Adipocyte (in vitro differentiated cells): ENCODE data around the gene IL2RA.
"Not testable (repeated sequence)": the region's sequence is repeated elsewhere in the genome, so short reads cannot be mapped to it uniquely, and the experiment has no call there.

ENCODE experiments used
- DNase-seq: peaks from one replicate; pipeline ENCODE4 v3.0.0-alpha.2; 2015; ENCODE audit warnings: low read depth
- H3K27me3 ChIP-seq: replicated peaks from 2 replicates; pipeline ENCODE4 v1.7.0; 2013; ENCODE audit warnings: mild to moderate bottlenecking, low read length, moderate library complexity; ENCODE audit not compliant: control insufficient read depth, insufficient read depth
- H3K36me3 ChIP-seq: 2 replicates; pipeline ENCODE4 v1.7.0; 2013; ENCODE audit warnings: low read length, mild to moderate bottlenecking, moderate library complexity; ENCODE audit not compliant: control insufficient read depth, insufficient read depth, severe bottlenecking
- H3K4me1 ChIP-seq: 2 replicates; pipeline ENCODE4 v1.7.0; 2013; ENCODE audit warnings: mild to moderate bottlenecking, low read length, moderate library complexity; ENCODE audit not compliant: control insufficient read depth, insufficient read depth
- H3K4me3 ChIP-seq: 2 replicates; pipeline ENCODE4 v1.7.0; 2013; ENCODE audit warnings: mild to moderate bottlenecking, low read length, moderate library complexity
- H3K9ac ChIP-seq: 2 replicates; pipeline ENCODE4 v1.7.0; 2013; ENCODE audit warnings: mild to moderate bottlenecking, low read length, moderate library complexity
- H3K9me3 ChIP-seq: 2 replicates; pipeline ENCODE4 v1.7.0; 2013; ENCODE audit warnings: mild to moderate bottlenecking, low read length, moderate library complexity; ENCODE audit not compliant: control insufficient read depth

IL2RA gene

DNA sequence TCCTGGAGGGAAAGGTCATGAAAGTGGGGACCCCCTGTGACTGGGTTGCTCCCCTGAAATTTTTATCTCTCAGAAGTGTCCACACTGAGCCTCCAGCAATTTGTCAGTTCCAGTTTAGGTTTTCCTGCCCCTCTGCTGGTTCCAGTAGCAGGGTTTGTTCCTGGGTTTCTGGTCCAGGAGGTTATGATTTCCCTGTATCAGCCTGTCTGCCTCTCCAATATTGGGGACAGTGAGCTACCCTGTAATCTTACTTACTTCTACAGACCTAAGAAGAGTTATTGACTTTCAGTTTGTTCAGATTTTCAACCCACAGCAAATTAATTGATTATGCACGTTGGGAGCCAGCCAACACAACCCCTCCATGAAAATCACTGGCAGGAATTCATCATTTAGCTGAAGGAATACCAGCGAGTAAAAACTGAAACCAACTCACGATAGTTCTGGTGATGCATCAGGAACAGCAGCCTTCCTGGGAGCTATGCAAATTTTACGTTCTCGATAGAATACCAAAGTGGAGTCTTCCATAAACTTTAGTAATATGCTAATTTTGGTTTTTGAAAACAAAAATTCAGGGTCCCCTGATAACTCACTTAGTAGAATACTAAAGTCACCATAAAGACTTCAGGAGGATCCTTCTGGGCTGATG lies 53.5 kb downstream of the IL2RA start:
- H3K9me3 ChIP-seq = peaks cover 11% of the 10 kb centered on the region
- H3K4me3 ChIP-seq = peak overlapping the region; percentile 84
- no peak for DNase-seq
- peaks cover 7% of the 10 kb centered on the region for H3K27me3 ChIP-seq
- H3K4me1 ChIP-seq = peaks cover 19% of the 10 kb centered on the region
- H3K36me3 ChIP-seq = no peaks in the 10 kb centered on the region
- H3K9ac ChIP-seq = peak overlapping the region; percentile 80

DNA sequence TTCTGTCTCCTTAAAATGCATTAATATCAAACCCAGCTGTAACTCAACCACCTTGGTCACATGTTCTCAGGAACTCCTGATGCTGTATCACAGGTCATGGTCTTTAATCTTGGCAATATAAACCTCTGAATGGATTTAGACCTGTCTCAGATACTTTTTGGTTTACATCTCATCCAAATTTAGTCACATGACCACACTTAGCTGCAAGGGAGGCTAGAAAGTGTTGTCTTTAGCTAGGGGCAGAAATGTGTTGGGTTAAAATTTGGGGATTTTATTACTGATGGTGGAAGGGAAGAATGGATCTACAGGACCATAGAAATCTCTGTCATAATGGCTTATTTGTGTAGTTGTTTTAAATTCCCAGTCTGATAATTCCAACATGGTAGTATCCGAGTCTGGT lies 55.2 kb downstream of the IL2RA start:
- H3K4me3 ChIP-seq = no peak overlapping the region
- H3K27me3 ChIP-seq = peaks cover 7% of the 10 kb centered on the region
- no peak for DNase-seq
- H3K9me3 ChIP-seq = peaks cover 11% of the 10 kb centered on the region
- H3K9ac ChIP-seq = no peak overlapping the region
- peaks cover 19% of the 10 kb centered on the region for H3K4me1 ChIP-seq
- H3K36me3 ChIP-seq = no peaks in the 10 kb centered on the region

DNA sequence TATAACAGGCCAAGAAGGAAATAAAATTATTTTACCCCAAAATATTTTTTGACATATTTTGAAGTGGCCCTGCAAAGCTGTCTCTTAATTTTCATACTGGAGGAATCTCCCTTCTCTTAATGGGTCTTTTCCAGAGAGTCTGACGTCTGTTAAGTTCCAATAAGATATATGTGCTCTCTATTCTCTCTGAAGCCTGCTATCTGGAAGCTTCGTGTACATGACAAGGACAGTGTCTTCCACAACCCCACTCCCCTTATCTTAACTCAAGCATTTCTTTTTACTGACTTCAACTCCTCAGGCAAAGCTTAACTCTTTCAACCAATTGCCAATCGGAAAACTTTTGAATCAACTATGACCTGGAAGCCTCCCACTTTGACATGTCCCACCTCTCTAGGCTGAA lies 55.6 kb downstream of the IL2RA start:
- Histone ChIP-seq H3K9ac (no peak overlapping the region), H3K4me1 (peaks cover 19% of the 10 kb centered on the region), H3K36me3 (no peaks in the 10 kb centered on the region), H3K9me3 (peaks cover 11% of the 10 kb centered on the region), H3K27me3 (peaks cover 7% of the 10 kb centered on the region), H3K4me3 (no peak overlapping the region)
- DNase-seq = no peak

DNA sequence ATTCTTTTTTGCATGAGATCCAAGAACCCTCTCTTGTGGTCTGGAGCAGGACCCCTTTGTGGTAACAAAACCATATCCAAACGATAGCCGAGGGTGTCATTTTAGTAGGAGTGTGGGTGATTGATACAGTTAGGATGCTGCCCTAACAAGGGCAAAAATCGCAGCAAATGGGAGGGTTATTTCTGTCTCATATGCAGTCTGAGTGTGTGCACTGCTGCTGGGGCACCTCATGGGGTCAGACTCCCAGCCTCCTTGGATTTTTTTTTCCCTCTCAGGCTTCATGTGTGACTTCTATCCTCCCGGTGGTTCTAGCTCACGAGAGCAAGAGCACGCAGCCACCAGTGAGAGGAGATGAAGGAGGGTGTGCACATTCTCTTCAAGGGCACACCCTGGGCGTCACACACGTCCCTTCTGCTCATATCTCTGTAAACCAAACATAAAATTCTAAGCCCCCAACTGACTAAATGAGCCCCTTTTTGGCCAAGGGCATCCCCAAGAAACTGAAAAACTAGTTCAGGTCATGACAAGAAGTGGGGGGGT lies 56.2 kb downstream of the IL2RA start:
- peaks cover 19% of the 10 kb centered on the region for H3K4me1 ChIP-seq
- DNase-seq = no peak
- H3K36me3 ChIP-seq = no peaks in the 10 kb centered on the region

DNA sequence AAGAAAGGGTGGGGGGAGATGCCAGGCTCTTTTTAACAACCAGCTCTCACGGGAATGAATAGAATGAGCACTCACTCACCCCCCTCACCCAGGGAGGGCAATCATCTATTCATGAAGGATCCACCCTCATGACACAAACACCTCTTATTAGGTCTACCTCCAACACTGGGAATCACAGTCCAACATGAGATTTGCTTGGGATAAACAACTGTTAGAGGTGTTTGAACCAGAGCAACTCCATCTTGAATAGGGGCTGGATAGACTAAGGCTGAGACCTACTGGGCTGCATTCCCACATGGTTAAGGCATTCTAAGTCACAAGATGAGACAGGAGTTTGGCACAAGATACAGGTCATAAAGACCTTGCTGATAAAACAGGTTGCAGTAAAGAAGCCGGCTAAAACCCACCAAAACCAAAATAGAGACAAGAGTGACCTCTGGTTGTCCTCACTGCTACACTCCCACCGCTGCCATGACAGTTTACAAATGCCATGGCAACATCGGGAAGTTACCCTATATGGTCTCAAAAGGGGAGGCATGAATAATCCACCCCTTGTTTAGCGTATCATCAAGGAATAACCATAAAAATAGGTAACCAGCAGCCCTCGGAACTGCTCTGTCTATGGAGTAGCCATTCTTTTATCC lies 56.9 kb downstream of the IL2RA start:
- not testable (repeated sequence) for DNase-seq, H3K4me3 ChIP-seq

More for the DNA sequence above, 56.2 kb downstream of the IL2RA start:
- no peak overlapping the region for H3K4me3 ChIP-seq
- H3K27me3 ChIP-seq = peaks cover 7% of the 10 kb centered on the region
- no peak overlapping the region for H3K9ac ChIP-seq
- peaks cover 11% of the 10 kb centered on the region for H3K9me3 ChIP-seq

DNA sequence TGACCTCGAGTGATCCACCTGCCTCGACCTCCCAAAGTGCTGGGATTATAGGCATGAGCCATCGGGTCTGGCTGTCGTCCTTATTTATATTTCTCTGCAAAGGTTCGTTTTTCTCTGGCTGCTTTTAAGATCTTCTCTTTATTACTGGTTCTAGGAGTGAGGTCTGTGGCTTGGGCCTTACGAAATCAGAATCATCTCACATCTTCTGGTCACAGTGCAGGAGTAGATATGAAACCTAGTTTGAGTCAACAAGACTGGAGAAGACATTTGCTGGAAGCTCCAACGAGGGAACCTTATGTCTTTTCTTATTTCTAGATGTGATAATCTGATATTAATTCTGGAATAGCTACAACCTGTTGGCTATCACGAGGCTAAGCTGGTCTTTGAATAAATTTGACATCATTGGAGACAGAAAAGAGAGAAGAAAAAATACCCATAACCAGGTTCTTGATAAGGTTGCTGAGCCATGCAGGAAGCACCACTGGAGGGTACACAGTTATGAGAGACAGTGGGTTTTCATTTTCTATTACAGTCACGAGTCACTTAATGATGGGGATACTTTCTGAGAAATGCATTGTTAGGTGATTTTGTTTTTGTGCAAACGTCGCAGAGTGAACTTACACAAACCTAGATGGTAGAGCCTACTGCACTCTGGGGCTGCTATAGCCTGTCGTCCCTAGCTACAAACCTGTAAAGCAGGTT lies 59.2 kb downstream of the IL2RA start:
- H3K9ac ChIP-seq = no peak overlapping the region
- H3K4me3 ChIP-seq = no peak overlapping the region
- peaks cover 11% of the 10 kb centered on the region for H3K9me3 ChIP-seq
- H3K36me3 ChIP-seq = no peaks in the 10 kb centered on the region
- H3K4me1 ChIP-seq = no peaks in the 10 kb centered on the region
- peaks cover 18% of the 10 kb centered on the region for H3K27me3 ChIP-seq
- DNase-seq = no peak

More for the DNA sequence above, 56.9 kb downstream of the IL2RA start:
- H3K9ac ChIP-seq, H3K36me3 ChIP-seq: not testable (repeated sequence)
- Histone ChIP-seq H3K9me3 (peaks cover 11% of the 10 kb centered on the region), H3K4me1 (peaks cover 19% of the 10 kb centered on the region), H3K27me3 (peaks cover 12% of the 10 kb centered on the region)

DNA sequence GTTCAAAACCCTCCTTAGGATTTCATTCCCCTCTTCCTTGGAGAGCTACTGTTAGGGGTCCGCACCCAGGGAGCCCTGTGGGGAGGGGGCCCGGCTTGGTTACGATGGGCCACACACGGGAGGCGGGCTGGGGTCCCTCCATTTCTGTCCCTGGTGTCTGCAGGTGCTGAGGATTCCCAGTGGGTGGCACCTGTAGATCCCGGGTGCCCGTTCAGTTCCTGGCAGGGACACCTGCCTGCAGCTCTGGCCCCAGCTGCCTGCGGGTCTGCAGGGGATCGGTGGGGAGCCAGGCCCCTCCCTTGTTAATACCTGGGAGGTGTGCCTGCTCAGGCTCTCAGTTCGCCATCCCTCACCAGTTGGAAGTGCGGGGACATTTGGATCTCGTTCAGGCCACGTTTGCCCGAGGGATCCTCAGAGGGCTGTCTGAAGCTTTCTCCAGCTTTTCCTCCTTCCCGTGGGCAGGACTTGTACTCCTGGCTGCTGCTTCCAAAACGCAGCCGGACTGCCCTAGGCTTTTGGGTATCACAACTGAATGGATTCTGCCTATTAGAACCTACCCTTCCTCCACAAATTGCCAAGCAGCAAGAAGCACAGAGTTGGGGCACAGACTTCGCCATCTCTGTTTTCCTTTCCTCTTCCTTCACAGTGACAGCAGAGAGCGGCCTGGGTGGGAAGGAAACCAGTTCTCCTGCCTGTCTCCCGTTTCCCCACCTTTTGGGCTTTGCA lies 62.6 kb downstream of the IL2RA start:
- DNase-seq = no peak
- H3K4me1 ChIP-seq = no peaks in the 10 kb centered on the region
- H3K27me3 ChIP-seq = peaks cover 11% of the 10 kb centered on the region
- H3K4me3 ChIP-seq = no peak overlapping the region
- H3K36me3 ChIP-seq = no peaks in the 10 kb centered on the region
- peaks cover 2% of the 10 kb centered on the region for H3K9me3 ChIP-seq
- H3K9ac ChIP-seq = no peak overlapping the region

DNA sequence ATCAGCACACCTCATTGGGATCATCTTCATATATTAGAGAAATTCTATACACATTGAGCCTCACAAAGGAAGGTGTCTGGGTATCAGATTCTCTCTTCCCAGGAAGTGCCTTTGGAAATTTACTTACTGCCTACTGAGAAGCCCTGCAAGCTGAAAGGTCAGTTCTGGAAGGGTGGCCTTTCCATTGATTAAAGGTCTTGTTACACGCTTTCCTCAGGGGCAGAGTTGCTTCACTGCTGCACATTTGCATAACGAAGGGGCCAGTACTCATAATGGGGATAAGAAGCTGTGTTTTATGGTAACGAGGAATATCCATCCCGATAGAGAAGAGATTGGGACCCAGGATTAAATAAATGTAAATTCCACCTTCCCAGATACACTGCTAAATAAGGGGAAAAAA lies 65.5 kb downstream of the IL2RA start:
- H3K36me3 ChIP-seq = no peaks in the 10 kb centered on the region
- H3K4me3 ChIP-seq = no peak overlapping the region
- H3K27me3 ChIP-seq = peaks cover 11% of the 10 kb centered on the region
- H3K9ac ChIP-seq = no peak overlapping the region
- H3K4me1 ChIP-seq = no peaks in the 10 kb centered on the region
- H3K9me3 ChIP-seq = peaks cover 23% of the 10 kb centered on the region
- DNase-seq = no peak

DNA sequence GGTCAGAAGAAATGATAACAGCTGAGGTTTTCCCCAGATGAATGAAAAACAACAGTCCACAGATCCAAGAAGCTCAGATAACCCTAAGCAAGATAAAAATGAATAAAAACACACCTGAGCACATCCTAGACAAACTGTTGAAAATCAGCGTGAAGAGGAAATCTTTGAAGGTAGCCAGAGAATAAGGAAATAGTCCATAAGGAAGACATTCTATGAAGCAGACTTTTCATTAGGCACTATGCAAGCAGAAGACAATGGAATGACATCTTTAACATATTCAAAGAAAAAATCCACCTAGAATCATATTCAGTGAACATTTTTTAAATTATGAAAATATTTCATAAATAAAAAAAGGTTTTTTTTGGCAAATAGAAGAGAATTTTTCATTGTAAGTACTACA lies 69.8 kb downstream of the IL2RA start:
- Histone ChIP-seq H3K9ac (no peak overlapping the region), H3K4me3 (no peak overlapping the region)

DNA sequence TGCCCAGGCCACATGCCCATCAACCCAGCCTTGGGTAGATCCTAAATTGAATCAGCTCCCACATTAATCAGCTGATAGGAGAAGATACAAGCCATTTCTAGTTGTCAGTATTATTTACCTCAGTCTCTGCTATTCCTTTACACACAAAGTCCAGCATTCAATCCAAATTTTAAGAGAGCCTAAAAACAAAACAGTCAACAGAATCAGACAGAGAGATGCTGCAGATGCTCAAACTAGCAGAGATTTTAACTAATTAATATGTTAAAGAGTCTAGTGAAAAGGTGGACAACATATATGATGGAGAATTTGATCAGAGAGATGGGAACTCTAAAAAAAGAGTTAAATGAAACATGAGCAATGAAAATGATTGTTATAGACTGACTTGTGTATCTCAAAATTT lies 70.5 kb downstream of the IL2RA start:
- no peak for DNase-seq
- no peak overlapping the region for H3K9ac ChIP-seq
- no peak overlapping the region for H3K4me3 ChIP-seq
- no peaks in the 10 kb centered on the region for H3K27me3 ChIP-seq
- H3K36me3 ChIP-seq = no peaks in the 10 kb centered on the region
- H3K4me1 ChIP-seq = peaks cover 14% of the 10 kb centered on the region
- H3K9me3 ChIP-seq = peaks cover 29% of the 10 kb centered on the region

More for the DNA sequence above, 69.8 kb downstream of the IL2RA start:
- Histone ChIP-seq H3K4me1 (peaks cover 7% of the 10 kb centered on the region), H3K9me3 (peaks cover 29% of the 10 kb centered on the region), H3K27me3 (no peaks in the 10 kb centered on the region), H3K36me3 (no peaks in the 10 kb centered on the region)
- DNase-seq = no peak

DNA sequence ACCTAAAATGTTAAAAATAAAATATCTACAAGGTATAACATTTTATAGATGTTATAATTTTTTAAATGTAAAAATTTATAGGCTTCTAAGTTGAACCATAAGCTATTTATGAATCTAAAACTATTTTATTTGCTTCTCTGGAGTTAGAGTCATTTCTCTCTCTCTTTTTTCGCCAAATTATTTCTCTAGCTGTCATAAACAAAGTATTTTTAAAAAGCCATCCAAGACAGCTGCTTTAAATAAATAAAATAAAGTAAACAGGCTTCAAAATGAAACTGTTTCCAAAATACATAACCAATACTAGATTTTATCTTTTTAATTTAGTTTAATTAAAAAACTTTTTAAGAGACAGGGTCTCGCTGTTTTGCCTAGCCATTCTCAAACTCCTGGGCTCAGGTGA lies 72.4 kb downstream of the IL2RA start:
- no peaks in the 10 kb centered on the region for H3K27me3 ChIP-seq
- peaks cover 29% of the 10 kb centered on the region for H3K9me3 ChIP-seq
- DNase-seq = no peak
- H3K4me1 ChIP-seq = peaks cover 23% of the 10 kb centered on the region
- no peak overlapping the region for H3K9ac ChIP-seq
- no peaks in the 10 kb centered on the region for H3K36me3 ChIP-seq
- H3K4me3 ChIP-seq = no peak overlapping the region
